ENCODE measurements around the gene CD79B.
"Not testable (repeated sequence)": the region's sequence is repeated elsewhere in the genome, so short reads cannot be mapped to it uniquely, and the experiment has no call there.

CD79B gene

GRCh38 chr17:63930951-63931575 lies 1.1 kb downstream of the CD79B start:
- no peak for DNase-seq

- no peak for DNase-seq
Measured at GRCh38 chr17:63929860-63930766, 2.0 kb downstream of the CD79B start.

DNA sequence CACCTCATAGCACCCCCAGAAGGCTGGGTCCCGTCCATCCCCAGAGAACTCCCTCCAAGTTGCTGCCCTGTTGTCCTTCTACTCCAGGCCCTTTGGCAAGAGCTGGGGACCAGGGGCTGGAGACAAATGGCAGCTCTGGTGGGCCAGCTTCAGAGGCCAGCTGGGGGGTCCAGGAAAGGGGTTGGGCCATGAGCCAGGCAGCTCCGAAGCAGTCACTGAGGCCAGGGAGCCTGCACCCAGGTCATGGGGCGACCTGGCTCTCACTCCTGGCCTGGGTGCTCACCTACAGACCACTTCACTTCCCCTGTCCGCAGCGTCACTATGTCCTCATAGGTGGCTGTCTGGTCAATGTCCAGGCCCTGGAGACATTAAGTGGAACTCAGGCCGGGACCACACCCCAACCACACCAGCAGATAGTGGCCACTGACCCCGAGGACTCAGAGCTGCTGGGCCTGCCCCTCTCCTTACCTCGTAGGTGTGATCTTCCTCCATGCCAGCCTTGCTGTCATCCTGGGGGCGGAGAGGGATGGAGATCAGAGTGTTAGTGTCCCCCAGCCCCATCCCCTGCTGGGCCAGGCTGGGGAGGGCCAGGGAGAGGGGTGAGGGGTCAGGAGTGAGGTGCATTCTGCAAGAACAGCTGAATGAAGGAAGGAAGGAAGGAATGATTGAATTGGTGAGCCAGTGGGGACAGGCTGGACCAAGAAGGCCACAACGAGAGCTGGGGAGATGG lies 3.0 kb downstream of the CD79B start:
- no peak for DNase-seq

- DNase-seq = no peak
Measured at GRCh38 chr17:63928172-63928666, 3.9 kb downstream of the CD79B start.

GRCh38 chr17:63927464-63928171 lies 4.5 kb downstream of the CD79B start:
- no peak for DNase-seq

DNA sequence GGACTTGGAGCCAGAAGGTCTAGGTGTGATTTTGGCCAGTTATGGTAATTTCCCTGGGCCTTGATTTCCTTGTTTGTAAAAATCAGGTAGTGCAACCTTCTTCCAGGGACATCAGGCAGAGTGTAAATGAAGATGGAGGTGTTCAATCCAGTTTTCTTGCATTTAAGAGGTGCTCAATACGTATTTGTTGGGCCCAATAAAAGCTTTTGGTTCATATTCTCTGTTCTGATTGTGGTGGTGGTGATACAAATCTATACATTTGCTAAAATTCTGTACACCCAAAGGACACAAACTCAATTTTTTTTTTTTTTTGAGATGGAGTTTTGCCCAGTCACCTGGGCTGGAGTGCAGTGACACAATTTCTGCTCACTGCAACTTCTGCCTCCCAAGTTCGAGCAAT lies 6.0 kb downstream of the CD79B start:
- DNase-seq = no peak

DNA sequence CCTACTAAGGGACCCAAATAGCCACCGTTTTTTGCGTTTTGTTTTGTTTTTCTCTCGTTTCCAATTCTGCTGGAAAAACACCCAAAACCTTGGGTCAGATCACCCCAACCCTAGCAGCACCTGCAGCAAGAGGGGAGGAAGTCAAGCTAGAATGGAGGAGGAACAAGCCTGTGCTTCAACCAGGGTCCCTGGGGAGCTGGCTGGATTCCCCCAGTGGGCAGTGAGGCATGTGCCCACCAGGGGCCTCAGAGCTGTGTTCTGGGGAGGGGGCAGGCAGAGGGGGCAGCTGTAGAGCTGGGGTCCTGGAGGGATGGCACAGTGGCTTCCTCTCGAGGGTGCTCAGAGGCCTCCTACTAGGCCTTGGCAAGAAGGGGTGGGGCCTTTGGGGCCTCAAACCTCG lies 6.5 kb downstream of the CD79B start:
- DNase-seq = no peak

DNA sequence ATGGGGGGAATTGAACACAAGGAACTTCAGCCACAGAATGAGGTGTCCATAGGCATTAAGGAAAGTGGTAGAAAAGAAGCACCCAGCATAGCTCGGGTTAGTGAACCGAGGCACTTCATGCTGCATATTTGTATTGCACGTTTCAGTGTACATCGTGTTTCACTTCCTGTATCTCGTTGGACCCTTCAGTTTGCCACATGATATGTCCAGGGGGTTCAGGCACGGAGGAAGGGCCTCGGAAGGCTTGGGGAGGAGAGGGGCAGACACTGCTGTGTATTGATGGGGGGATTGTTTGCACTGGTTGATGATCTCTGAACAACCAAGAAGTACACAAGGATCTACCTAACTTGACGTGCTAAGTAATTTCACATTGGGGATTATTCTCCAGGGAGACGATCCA lies 9.7 kb downstream of the CD79B start:
- not testable (repeated sequence) for DNase-seq

DNA sequence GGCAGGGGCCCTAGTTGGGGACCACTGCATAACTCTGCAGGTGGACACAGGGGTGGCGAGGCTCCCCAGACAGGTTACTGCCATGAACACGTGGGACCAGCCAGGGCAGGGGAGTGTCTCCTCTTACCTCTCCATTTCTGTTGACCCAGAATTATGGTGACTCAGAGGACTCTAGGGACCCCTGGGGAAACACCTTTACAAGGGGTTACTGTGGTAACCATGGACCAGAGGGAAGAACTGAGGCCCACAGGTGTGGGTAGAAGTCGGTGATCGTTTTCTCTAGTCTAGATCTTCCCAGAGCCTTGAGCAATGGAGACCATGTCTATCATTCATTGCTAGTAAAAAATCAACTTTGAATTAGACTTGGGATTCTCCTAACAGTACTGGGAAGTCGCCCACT lies 11.4 kb downstream of the CD79B start:
- not testable (repeated sequence) for DNase-seq

DNA sequence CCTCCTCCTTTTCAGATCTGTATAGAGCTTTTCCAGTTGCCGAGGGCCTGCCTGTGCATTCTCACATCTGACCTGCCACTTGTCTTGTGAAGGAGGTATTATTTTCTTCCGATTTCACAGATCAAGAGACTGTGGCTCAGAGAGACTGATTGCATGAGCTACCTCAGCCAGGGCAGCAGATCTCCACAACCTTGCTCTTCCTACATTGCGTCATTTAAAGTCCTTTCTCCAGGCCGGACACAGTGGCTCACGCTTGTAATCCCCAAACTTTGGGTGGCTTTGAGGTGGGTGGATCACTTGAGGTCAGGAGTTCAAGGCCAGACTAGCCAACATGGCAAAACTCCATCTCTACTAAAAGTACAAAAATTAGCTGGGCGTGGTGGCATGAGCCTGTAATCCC lies 12.1 kb downstream of the CD79B start:
- not testable (repeated sequence) for DNase-seq

DNA sequence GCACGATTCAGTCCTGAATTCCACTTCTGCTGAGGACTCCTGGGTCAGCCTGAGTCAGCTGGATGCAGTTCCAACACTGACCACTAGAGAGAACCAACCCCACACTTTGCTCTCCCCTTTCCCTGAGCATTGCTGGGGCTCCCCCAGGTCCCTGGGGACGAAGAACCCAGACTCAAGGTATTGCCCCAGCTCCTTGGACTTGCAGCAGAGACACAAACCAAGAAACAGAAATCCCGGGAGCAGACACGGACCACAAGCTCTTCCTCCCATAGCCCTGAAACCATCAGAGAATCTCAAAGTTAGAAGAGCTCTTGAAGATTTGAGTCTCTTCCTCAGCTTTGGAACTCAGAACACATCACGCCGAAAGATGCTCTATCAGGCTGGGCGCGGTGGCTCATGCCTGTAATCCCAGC lies 12.8 kb downstream of the CD79B start:
- no peak for DNase-seq

DNA sequence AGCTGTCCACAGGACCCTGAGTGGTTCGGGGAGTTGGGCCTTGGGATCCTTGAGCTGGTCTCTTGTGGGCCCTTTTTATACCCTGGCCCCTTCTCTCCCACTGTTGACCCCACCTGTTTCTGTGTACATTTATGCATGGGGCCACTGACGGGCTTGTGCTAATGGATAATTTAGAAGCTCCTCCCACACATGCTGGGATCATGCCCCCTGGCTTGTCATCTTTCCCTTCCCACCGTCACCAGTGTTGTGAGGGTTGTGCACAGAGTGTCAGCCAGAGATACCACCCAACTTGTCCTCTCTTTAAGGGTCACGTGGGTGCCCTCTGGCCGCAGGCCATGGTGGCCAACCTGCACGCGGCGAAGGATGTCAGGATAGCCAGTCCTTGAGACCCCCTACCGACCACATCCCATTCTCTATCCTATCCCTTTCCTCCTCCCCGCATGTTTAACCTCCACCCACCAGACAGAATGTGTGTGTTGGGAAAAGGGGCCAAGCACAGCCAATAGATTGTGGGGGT lies 13.3 kb downstream of the CD79B start, which contains the start of gene GH1:
Gene GH1 (minus strand): TSS at position 51 of the 517 bp plus-strand sequence. CDS start 63 bp downstream, outside the sequence.
- DNase-seq = not testable (repeated sequence)

DNA sequence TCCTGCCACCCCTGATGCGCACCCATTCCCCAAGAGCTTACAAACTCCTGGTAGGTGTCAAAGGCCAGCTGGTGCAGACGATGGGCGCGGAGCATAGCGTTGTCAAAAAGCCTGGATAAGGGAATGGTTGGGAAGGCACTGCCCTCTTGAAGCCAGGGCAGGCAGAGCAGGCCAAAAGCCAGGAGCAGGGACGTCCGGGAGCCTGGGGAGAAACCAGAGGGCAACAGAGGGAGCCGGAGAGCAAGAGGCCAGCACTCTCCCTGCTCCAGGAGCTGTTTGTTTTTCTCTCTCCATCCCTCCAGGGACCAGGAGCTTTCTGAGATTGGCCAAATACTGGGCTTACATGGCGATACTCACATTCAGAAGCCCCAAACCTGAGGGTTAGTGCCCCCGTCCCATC lies 13.8 kb downstream of the CD79B start:
- no peak for DNase-seq

DNA sequence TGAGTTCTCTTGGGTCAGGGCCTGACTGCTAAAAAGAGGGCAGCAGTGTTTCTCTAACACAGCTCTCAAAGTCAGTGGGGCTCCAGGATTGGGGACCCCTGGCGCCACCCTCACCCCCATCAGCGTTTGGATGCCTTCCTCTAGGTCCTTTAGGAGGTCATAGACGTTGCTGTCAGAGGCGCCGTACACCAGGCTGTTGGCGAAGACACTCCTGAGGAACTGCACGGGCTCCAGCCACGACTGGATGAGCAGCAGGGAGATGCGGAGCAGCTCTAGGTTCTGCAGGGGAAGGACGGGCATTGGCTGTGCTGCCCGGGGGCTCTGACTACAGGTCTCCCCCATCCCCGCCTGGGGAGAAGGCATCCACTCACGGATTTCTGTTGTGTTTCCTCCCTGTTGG lies 14.5 kb downstream of the CD79B start:
- DNase-seq = no peak

- not testable (repeated sequence) for DNase-seq
Measured at GRCh38 chr17:63917206-63917605, 14.9 kb downstream of the CD79B start.

DNA sequence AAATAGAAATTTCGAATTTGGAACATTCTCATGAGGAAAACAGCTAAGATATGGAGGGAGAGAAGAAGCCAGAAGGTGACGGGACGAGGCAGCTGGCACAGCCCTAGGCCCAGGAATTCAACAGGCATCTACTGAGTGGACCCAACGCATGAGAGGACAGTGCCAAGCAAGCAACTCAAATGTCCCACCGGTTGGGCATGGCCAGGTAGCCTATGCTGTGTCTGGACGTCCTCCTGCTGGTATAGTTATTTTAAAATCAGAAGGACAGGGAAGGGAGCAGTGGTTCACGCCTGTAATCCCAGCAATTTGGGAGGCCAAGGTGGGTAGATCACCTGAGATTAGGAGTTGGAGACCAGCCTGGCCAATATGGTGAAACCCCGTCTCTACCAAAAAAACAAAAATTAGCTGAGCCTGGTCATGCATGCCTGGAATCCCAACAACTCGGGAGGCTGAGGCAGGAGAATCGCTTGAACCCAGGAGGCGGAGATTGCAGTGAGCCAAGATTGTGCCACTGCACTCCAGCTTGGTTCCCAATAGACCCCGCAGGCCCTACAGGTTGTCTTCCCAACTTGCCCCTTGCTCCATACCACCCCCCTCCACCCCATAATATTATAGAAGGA lies 15.5 kb downstream of the CD79B start:
- no peak for DNase-seq

DNA sequence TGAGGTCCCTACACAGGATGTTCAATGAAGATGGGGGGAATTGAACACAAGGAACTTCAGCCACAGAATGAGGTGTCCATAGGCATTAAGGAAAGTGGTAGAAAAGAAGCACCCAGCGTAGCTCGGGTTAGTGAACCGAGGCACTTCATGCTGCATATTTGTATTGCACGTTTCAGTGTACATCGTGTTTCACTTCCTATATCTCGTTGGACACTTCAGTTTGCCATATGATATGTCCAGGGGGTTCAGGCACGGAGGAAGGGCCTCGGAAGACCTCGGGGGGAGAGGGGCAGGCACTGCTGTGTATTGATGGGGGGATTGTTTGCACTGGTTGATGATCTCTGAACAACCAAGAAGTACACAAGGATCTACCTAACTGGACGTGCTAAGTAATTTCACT lies 16.4 kb downstream of the CD79B start:
- not testable (repeated sequence) for DNase-seq

DNA sequence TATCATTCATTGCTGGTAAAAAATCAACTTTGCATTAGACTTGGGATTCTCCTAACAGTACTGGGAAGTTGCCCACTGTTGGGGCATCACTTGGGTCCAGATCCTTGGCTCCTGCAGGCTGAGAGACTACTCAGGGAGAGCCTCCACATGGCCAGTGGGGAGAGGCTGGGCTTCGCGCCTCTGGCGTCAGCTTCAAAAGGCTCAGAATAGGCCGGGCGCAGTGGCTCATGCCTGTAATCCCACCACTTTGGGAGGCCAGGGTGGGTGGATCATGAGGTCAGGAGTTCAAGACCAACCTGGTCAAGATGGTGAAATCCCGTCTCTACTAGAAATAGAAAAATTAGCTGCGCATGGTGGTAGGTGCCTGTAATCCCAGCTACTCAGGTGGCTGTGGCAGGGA lies 17.7 kb downstream of the CD79B start:
- DNase-seq = no peak

GRCh38 chr17:63911657-63912100 lies 20.5 kb downstream of the CD79B start:
- no peak for DNase-seq

- DNase-seq = no peak
Measured at GRCh38 chr17:63911041-63911635, 21.0 kb downstream of the CD79B start, which contains the start of gene CSHL1. Gene CSHL1 (minus strand): TSS chr17:63911258. CDS start chr17:63911196, 62 bp downstream.

DNA sequence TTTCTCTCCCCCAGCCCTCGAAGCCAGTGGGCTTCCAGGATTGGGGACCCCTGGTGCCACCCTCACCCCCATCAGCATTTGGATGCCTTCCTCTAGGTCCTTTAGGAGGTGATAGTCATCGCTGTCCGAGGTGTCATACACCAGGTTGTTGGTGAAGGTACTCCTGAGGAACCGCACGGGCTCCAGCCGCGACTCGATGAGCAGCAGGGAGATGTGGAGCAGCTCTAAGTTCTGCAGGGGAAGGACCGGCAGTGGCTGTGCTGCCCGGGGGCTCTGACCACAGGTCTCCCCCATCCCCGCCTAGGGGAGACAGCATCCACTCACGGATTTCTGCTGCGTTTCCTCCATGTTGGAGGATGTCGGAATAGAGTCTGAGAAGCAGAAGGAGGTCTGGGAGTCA lies 22.0 kb downstream of the CD79B start:
- DNase-seq = no peak
